NCI-H2107 treated with DMSO at 0.1 percent for 48 hours (cell line): ENCODE measurements around the gene SASH1.
"Not testable (repeated sequence)": the region's sequence is repeated elsewhere in the genome, so short reads cannot be mapped to it uniquely, and the experiment has no call there.

Experiments
- DNase-seq: peaks from one replicate; lab custom pipeline; 2025; ENCODE audit not compliant: unreplicated experiment; lab: John Stamatoyannopoulos, UW

Gene SASH1

GRCh38 chr6:148328876-148329555 is 13.6 kb upstream of the SASH1 start:
- DNase-seq = no peak

DNA sequence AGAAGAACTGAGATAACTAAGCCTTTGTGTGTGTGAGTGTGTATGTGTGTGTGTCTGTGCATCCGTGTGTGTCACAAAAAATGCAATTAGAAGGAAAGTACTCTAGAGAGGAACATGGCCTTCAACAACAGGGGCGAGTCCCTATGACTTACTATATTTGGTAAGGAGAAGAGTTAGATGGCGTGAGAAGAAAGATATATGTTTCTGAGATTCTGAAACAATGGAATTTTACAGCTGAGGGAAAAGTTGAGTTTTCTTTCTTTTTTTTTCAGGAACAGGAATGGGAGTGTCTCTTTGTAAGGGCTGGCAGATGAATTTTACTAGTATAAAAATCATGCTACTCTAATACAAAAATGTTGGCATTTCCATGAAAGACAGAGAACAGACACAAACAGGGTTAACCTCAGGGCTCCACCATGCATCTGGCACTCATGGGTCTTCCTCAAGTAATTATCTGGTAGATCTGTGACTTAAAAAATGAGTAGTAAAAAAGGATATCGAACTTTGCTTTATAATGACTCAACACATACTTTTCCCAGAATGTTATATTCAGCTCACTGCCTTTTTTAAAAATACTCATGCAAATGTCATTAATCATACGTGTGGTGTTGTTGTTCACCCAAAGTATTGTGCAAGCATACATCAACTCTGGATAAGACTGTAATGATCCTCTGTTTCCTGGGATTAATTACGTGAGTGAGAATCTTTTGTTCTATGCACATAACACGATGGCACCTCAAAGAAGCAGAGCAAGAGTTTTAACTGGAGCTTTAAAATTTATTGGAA is 12.8 kb upstream of the SASH1 start:
- DNase-seq = no peak

- no peak for DNase-seq
These were observed 10.6 kb upstream of the SASH1 start for GRCh38 chr6:148332088-148332487.

- no peak for DNase-seq
These were observed 5.7 kb upstream of the SASH1 start for GRCh38 chr6:148336901-148337300.

DNA sequence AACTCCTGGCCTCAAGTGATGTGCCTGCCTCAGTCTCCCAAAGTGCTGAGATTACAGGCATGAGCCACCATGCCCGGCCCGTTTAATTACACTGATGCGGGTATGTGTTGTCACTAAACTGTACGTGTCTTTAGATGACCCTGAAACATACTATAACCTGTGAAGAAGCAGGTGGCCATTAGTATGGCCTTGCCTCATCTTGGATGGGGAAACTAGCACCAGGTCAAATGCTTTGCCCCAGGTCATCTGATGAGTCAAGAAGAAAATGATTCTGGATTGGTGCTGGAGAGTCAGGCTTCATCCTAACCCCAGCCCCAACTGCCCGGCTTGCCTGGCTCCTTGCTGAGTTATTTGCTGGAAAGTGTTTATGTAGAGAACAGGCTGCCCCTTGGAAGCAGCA is 2.9 kb upstream of the SASH1 start:
- DNase-seq = no peak

GRCh38 chr6:148340586-148341297 is 1.9 kb upstream of the SASH1 start:
- DNase-seq = no peak

GRCh38 chr6:148342100-148342349 is 613 bp upstream of the SASH1 start:
- DNase-seq = no peak

DNA sequence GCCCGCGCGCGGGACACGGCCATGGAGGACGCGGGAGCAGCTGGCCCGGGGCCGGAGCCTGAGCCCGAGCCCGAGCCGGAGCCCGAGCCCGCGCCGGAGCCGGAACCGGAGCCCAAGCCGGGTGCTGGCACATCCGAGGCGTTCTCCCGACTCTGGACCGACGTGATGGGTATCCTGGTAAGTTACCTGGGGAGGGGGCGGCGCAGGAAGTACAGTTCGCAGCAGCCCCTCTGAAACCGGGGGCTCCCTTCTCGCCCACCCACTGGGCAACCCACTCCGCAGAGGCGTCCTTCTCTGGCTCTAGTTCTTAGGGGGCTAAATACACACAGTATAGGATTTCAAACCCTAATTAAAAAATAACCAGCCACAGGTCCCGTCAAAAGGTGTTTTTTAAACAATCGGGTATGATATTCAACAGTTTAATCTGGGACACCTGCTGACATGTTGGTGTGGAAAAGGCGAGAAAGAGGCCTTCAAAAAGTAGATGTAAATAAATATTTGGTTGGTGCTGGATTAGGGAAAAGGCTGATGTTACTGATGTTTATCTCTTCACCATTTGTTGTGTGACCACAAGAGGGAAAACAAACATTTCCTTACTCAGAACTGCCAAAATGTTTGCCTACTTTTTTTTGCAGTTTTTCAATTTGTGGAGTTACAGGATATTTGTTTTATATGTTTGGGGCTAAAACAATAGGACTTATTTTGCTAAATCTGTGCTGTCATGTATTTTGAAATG is 577 bp downstream of the SASH1 start:
- DNase-seq = no peak

DNA sequence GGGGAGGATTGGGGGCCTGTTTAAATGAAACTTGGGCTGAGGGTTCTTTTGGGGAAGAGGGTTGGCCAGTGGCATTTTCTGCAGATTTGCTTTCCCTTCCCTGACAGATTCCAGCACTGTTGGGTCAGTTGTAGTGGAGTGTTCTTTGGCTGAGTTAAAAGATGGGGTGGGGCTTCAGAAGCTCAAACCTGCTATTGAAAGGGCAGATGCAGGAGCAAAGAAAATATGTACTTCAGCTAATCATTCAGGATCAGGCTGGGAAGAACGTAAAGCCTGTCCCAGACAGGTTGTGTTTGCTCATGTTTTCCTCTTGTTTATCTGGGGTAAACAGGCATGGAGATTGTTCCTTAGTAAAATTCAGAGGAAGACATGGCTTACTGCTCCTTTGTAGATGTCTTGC is 2.5 kb downstream of the SASH1 start:
- no peak for DNase-seq

DNA sequence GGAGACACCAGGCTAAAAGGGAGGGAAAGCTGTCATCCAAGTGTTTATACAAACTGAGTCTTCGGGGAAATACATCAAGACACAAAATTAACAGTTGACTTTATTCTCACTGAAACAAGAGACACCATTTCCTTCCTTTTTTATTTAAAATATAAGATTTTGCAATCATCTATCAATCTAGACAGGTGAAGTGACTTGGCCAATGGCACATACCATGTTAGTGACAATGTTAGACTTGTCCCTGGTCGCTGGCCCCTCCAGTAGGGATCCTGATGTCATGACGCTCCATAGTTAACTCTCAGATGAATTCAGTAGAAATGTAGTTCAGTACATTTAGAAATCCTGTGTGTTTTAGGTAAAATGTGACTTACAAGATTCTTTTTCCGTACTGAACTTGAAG is 2.9 kb downstream of the SASH1 start:
- no peak for DNase-seq

DNA sequence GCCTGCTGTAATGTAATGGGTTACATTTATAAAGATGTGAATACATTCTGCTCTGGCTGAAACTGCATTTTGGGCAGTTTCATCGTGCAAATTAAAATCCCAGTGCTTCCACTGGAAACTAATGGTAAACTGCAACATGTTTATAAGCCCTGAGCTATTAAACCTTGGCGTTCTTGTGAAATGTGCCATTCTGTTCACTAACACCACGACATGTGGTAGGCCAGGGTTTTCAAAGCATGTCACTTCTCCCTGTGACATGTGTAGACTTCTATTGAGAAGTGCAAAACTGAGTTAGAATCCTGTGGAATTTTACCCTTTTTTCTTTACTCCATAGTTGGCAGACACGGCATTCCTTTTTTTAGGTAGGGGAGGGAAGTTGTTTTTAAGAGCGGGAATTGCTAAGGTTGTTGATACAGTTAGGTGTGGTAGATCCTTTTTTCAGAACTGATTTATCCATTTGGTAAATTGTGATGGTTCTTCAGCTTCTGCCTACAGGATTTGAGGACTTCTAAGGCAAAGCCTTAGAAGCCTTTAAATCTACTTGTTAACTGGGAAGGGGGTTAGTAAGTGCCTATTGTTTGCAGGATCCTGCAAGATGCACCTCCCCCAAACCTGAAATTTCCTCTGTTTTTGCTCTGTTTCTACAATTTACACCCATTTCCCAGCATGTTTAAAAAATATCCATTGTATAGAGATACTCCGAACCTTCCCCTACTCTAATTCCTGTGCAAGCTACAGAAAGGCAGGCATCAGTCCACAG is 4.2 kb downstream of the SASH1 start:
- DNase-seq = no peak

DNA sequence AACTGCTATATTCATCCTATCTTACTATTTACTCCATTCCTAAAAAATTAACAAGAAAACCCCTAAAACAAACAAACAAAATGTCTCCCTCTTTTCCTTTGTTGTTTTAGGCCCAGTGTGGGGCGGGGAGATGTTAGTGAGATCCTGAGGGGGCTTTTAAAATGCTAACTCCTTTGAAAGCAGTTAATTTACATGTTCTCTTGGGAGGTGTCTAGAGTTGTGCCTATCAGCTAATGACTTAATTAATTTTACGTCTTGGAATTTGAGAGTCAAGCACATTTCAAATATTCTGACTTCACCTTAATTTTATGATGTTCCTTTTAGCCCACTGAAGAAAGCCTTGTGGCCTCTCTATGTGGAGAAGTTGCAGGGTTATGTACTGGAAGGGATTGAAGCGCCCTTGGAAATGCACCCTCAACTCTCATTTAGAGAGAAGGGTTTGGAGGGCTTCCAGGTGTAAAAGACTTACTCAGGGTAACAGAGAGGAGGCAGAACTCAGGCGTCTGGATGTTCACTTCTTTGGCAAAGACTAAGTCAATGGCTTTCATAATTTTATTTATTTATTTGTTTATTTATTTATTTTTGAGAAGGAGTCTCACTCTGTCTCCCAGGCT is 4.9 kb downstream of the SASH1 start:
- no peak for DNase-seq

- DNase-seq = no peak
These were observed 5.7 kb downstream of the SASH1 start for GRCh38 chr6:148348335-148348734.

DNA sequence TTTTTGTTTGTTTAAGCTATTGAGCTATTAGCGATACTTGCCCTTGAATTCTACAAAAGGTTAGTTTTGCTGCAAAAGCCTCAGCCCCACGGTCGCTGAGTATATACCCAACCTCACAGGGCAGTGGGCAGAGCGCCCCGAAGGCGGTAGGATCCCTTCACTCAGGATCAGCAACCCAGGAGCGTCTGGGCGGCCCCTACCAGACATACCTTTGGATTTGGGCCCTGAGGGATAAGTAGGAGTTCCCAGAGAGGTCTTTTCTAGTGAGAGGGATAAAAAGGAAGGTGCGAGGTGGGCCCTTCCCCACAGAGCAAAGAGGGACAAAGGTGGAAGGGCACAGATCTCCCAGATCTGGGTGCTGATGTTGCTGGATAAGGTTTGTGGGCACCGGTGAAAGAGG is 6.1 kb downstream of the SASH1 start:
- no peak for DNase-seq

GRCh38 chr6:148349466-148349865 is 6.8 kb downstream of the SASH1 start:
- no peak for DNase-seq

DNA sequence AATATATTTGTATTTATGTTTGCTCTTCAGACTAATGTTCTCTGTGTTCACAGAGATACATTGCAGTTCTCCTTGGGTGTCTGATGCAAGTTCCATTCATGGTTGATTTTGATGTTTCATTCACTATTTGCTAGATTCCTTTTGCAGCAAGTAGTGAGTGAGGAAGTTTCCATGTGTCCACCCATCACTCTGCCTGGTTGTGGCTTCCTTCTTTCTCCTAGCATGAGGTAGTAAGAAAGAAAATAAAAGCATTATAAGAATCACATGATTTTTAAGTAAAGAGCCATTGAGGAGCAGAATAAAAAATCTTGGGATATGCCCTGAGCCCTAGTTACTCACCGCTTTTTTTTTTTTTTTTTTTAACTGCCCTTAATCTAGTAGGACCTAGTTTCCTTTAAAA is 8.7 kb downstream of the SASH1 start:
- DNase-seq = no peak

DNA sequence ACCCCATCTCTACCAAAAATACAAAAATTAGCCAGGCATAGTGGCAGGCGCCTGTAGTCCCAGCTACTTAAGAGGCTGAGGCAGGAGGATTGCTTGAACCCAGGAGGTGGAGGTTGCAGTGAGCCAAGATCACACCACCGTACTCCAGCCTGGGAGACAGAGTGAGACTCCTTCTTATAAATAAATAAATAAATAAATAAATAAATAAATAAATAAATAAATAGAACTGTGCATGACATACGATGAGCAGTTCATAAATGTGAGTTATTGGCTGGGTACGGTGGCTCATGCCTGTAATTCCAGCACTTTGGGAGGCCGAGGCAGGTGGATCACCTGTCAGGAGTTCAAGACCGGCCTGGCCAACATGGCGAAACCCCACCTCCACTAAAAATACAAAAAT is 9.8 kb downstream of the SASH1 start:
- not testable (repeated sequence) for DNase-seq

- no peak for DNase-seq
These were observed 15.7 kb downstream of the SASH1 start for GRCh38 chr6:148358196-148358785.

GRCh38 chr6:148359228-148359627 is 16.6 kb downstream of the SASH1 start:
- DNase-seq = no peak
